HG02571 (cell line): ENCODE results near the gene DNAH11.
"Not testable (repeated sequence)": the region's sequence is repeated elsewhere in the genome, so short reads cannot be mapped to it uniquely, and the experiment has no call there.

Experiments used
- ATAC-seq: cut with Tn5 transposase; IDR thresholded peaks from one replicate; pipeline ENCODE4 v1.9.1; 2021; ENCODE audit warnings: mild to moderate bottlenecking, moderate library complexity; ENCODE audit not compliant: unreplicated experiment

Gene DNAH11

GRCh38 chr7:21707566-21707965 is 164.7 kb downstream of the DNAH11 start:
- no peak for ATAC-seq

GRCh38 chr7:21708096-21708495 is 165.3 kb downstream of the DNAH11 start:
- no peak for ATAC-seq

GRCh38 chr7:21717323-21717722 is 174.5 kb downstream of the DNAH11 start:
- ATAC-seq: no peak

GRCh38 chr7:21718391-21718790 is 175.6 kb downstream of the DNAH11 start:
- ATAC-seq: no peak

GRCh38 chr7:21719846-21720245 is 177.0 kb downstream of the DNAH11 start:
- ATAC-seq: no peak

- no peak for ATAC-seq
Observed at GRCh38 chr7:21722371-21722770, 179.5 kb downstream of the DNAH11 start.

GRCh38 chr7:21724562-21724961 is 181.7 kb downstream of the DNAH11 start:
- ATAC-seq: no peak

- no peak for ATAC-seq
Observed at GRCh38 chr7:21730399-21730798, 187.6 kb downstream of the DNAH11 start.

GRCh38 chr7:21731977-21732376 is 189.1 kb downstream of the DNAH11 start:
- no peak for ATAC-seq

GRCh38 chr7:21732956-21733355 is 190.1 kb downstream of the DNAH11 start:
- ATAC-seq: not testable (repeated sequence)

- no peak for ATAC-seq
Observed at GRCh38 chr7:21733837-21734236, 191.0 kb downstream of the DNAH11 start.

GRCh38 chr7:21743493-21743892 is 200.7 kb downstream of the DNAH11 start:
- ATAC-seq: no peak

- ATAC-seq: no peak
Observed at GRCh38 chr7:21746949-21747348, 204.1 kb downstream of the DNAH11 start.

- ATAC-seq: no peak
Observed at GRCh38 chr7:21747806-21748205, 205.0 kb downstream of the DNAH11 start.

GRCh38 chr7:21749378-21749777 is 206.5 kb downstream of the DNAH11 start:
- no peak for ATAC-seq

- ATAC-seq: no peak
Observed at GRCh38 chr7:21753071-21753470, 210.2 kb downstream of the DNAH11 start.

- no peak for ATAC-seq
Observed at GRCh38 chr7:21754963-21755362, 212.1 kb downstream of the DNAH11 start.

GRCh38 chr7:21757537-21758282 is 214.9 kb downstream of the DNAH11 start:
- no peak for ATAC-seq

GRCh38 chr7:21758286-21758685 is 215.4 kb downstream of the DNAH11 start:
- no peak for ATAC-seq

GRCh38 chr7:21762469-21762868 is 219.6 kb downstream of the DNAH11 start:
- ATAC-seq: no peak

GRCh38 chr7:21763818-21764217 is 221.0 kb downstream of the DNAH11 start:
- ATAC-seq: no peak

GRCh38 chr7:21766218-21766617 is 223.4 kb downstream of the DNAH11 start:
- ATAC-seq: no peak

- no peak for ATAC-seq
Observed at GRCh38 chr7:21767300-21767900, 224.6 kb downstream of the DNAH11 start.
